Measurements from ENCODE around the gene GPANK1.

DNA sequence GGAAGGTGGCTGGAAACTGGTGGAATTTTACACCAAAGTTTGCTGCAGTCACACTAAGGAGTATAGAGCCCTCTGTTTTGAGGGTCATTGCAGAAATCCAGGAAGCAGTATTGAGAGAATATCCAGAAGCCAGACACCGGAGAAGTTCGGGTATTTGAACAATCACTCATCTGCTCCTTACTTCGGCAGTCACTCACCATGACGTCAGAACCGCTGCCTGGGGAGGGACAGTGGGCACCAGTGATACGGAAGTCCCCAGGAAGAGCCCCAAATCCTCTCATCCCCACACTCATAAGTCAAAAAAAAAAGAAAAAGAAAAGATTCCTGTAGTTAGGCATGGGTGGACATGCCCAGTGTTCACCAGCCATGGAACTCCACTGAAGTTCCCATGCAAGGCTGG, 12.1 kb upstream of the GPANK1 start:
- TF ChIP-seq POLR2AphosphoS5 (IDR thresholded peaks at IDR 0.05; ENCODE audit: low read depth, low read length), result no peak
- TF ChIP-seq, protein P1, sequence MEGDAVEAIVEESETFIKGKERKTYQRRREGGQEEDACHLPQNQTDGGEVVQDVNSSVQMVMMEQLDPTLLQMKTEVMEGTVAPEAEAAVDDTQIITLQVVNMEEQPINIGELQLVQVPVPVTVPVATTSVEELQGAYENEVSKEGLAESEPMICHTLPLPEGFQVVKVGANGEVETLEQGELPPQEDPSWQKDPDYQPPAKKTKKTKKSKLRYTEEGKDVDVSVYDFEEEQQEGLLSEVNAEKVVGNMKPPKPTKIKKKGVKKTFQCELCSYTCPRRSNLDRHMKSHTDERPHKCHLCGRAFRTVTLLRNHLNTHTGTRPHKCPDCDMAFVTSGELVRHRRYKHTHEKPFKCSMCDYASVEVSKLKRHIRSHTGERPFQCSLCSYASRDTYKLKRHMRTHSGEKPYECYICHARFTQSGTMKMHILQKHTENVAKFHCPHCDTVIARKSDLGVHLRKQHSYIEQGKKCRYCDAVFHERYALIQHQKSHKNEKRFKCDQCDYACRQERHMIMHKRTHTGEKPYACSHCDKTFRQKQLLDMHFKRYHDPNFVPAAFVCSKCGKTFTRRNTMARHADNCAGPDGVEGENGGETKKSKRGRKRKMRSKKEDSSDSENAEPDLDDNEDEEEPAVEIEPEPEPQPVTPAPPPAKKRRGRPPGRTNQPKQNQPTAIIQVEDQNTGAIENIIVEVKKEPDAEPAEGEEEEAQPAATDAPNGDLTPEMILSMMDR (IDR thresholded peaks at IDR 0.05), result no peak
- TF ChIP-seq, protein P2, sequence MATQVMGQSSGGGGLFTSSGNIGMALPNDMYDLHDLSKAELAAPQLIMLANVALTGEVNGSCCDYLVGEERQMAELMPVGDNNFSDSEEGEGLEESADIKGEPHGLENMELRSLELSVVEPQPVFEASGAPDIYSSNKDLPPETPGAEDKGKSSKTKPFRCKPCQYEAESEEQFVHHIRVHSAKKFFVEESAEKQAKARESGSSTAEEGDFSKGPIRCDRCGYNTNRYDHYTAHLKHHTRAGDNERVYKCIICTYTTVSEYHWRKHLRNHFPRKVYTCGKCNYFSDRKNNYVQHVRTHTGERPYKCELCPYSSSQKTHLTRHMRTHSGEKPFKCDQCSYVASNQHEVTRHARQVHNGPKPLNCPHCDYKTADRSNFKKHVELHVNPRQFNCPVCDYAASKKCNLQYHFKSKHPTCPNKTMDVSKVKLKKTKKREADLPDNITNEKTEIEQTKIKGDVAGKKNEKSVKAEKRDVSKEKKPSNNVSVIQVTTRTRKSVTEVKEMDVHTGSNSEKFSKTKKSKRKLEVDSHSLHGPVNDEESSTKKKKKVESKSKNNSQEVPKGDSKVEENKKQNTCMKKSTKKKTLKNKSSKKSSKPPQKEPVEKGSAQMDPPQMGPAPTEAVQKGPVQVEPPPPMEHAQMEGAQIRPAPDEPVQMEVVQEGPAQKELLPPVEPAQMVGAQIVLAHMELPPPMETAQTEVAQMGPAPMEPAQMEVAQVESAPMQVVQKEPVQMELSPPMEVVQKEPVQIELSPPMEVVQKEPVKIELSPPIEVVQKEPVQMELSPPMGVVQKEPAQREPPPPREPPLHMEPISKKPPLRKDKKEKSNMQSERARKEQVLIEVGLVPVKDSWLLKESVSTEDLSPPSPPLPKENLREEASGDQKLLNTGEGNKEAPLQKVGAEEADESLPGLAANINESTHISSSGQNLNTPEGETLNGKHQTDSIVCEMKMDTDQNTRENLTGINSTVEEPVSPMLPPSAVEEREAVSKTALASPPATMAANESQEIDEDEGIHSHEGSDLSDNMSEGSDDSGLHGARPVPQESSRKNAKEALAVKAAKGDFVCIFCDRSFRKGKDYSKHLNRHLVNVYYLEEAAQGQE (IDR thresholded peaks at IDR 0.05; ENCODE audit: insufficient read depth in 1 of 2, low read depth in 2 of 2, low read length in 1 of 2), result no peak
